GM21515 (cell line): ENCODE results near the gene RSPH1.
"Not testable (repeated sequence)": the region's sequence is repeated elsewhere in the genome, so short reads cannot be mapped to it uniquely, and the experiment has no call there.

Experiments
- ATAC-seq: cut with Tn5 transposase; IDR thresholded peaks from one replicate; pipeline ENCODE4 v1.9.1; 2021; ENCODE audit not compliant: unreplicated experiment

RSPH1 gene

DNA sequence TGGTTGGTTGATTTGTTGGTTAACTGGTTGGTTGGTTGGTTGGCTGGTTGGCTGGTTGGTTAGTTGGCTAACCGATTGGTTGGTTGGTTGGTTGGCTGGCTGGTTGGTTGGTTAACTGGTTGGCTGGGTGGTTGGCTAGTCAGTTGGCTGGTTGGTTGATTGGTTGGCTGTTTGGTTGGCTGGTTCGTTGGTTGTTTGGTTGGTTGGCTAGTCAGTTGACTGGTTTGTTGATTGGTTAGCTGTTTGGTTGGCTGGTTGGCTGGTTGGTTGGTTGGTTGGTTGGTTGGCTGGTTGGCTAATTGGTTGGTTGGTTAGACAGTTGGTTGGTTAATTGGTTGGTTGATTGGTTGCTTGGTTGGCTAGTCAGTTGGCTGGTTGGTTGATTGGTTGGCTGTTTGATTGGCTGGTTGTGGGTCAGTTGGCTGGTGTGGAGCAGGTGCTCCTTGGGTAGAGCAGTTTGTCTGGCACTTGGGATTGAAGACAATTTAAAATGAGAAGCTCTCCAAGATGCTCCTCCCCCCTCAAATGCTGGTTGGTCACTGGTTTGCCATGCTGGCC, 6.9 kb downstream of the RSPH1 start:
- ATAC-seq = no peak

DNA sequence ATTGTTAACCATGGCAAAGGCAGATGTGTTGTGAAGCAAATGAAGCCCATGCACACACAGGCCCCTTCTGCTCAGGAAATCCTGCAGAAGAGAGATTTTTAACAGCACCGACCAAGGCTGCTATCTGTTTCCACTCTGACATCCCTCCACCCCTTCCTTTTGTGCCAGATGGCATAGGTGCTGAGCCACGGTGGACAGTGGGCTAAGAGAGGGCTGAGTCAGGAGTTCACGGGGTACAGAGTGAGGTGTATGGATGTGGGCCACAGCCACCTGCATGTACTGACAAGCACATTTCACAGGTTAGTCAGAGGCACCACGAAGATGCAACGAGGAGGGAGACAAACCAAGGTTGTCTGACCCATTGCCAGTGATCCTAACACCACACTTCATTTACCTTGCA, 9.5 kb downstream of the RSPH1 start:
- ATAC-seq = no peak

DNA sequence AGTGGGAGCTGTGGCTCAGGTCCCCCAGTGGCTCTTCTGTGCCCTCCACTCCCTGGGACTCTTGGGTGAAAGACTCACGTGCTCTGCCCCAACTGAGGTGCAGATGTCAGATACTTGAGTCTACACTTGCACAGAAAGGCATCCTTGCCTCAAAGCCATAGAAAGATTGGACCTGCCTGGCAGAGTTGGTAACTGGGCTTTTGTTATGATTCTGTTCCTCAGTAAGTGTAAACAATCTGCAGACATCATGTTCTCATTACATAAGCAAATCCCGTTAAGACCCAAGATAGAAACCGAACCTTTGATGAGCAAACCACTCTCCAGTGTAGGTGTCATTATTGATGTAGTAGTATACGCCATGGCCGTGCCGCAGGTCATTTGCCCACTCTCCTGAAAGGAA, 10.0 kb downstream of the RSPH1 start:
- ATAC-seq = no peak

DNA sequence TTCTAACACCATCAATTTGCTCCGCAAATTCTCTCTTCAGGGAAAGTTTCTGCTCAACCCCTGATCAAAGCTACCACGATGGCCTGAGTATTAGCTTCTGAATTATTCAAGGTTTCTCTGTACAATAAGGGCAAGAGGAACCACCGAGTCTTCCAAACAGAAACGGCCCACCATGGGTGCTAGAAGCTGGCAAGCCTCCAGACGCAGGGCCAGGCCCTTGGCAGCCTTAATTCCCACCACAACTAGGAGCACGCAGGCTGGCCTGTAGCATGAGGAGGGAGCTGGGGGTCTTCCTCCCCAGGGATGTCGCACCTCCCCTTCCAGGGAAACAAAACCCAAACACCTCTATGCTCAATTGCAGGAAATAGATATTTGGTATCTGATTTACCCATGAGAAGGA, 11.1 kb downstream of the RSPH1 start:
- no peak for ATAC-seq

DNA sequence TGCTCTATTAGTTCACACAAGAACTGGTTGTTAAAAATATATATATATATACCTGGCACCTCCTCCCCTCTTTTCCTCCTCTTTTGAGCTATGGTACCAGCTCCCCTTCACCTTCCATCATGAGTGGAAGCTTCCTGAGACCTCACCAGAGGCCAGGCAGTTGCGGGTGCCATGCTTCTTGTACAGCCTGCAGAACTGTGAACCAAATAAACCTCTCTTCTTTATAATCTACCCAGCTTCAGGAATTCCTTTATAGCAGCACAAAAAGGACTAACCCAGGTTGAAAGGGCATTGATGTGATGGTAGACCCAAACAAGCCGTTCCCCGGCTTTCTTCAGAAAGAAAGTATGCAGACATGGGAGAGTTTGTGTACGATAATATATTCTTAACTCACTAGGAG, 14.9 kb downstream of the RSPH1 start:
- ATAC-seq = no peak

DNA sequence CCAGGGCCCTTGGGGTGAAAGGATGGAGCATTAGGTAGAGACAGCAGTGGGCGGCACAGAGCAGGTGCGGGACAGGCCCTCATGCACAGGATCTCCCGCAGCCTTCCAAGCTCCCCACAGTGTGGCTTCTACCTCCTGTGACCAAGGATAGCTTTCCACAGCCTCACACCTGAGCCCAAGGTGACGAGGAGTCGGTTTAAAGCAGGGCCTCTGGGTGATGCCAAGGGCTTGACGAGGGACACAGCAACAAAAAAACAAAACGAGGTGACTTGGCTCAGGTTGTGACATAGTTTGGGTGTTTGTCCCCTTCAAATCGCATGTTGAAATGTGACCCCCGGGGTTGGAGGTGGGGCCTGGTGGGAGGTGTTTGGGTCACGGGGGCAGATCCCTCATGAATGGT, 15.3 kb downstream of the RSPH1 start:
- ATAC-seq = no peak

DNA sequence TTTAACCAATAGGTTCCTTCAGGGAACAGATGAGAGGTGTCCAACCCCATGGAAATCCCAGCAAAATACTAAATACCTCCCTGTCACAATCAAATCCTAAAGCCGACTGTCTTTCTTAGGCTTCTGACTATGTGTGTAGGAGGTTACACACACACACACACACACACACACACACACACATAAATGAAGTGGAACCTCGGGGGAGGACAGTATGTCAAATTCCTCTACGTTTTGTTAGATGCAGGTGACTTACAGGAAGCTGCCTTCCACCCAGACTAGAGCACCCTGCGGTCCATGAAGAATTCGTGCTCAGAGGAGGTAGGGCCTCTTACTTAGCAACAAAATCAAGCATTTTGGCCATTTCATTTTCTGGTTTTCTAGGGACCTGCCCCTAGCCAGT, 16.4 kb downstream of the RSPH1 start:
- ATAC-seq = no peak

DNA sequence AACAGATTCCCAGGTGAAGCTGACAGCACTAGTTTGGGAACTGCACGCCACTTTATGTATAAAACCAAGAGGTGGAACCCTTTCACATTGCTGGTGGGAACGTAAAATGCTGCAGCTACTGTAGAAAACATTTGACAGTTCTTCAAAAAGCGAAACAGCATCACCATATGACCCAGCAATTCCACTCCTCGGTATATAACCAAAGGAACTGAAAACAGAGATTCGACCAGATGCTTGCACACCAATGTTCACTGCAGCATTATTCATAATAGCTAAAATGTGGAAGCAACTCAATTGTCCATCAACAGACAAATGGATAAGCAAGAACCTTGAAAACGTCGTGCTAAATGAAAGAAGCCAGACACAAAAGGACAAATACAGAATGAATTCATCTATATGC, 17.5 kb downstream of the RSPH1 start:
- peak; percentile 46 for ATAC-seq

DNA sequence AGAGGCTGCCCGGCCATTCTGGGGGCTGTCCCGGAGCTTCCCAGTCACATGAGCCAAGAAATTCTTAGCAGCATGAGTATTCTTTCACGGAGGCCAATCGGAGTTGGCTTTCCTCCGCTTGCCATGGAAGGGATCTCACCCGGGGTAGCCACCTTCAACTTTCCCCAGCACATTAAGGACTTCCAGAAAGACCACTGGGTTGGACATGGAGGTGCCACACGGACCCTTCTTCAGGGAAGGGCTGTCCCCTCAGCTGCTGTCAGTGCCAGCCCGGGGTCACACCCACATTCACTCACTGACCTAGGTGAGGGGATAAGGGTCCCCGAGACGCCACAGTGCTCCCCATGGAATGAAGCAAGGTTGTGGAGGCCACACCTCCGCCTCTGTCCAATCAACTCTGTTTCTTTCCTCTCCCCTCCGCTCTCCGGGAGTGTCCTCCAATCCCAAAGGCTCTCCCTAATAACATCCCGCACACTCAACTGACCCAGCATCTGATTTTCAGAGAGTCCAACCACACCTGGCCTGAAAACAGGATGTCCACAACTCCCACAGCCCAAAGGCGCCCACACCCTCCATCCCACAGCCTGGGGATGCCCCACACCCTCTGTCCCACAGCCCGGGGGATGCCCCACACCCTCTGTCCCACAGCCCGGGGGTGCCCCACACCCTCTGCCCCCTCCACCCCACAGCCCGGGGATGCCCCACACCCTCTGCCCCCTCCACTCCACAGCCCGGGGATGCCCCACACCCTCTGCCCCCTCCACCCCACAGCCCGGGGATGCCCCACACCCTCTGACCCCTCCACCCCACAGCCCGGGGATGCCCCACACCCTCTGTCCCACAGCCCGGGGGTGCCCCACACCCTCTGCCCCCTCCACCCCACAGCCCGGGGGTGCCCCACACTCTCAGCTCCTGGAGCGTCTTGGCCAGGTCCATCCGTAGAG, 19.4 kb downstream of the RSPH1 start:
- no peak for ATAC-seq

DNA sequence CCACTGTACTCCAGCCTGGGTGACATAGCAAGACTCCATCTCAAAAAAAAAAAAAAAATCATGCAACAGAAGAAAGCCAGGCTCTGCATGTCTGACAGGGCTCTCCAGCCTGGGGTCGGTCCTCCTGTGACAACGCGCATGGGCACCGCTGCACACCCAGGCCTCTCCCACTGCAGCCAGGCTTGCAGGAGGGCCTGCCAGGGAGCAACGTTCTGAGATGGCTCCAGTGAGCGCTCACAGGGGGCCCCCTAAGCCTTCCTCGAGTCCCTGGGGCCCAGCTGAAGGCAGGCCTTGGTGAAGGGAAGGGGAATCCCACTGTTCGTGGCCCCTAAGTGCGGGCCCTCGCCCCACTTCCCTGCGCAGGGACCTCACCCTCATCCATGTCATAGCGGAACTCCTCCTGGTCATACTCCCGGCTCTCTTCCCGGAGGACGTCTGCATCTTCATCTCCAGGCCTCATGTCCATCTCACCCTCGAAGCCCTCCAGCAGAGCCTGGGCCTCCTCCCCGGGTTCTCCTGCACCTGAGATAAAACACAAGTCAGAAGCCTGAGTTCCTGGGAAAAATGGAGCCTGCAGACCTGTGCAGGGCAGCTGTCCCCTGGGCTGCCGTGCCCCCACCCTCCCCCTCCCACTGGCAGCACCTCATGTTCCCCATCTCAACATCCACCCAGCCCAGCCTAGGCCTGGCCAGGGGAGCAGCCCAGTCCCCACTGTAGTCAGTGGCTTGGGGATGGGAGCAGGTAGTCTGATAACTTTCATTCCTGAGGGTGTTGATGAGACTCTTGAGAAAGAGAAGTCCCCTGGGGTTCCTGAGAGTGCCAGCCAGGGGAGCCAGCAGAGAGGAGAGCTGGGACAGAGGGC, 20.3 kb downstream of the RSPH1 start:
- ATAC-seq = no peak

DNA sequence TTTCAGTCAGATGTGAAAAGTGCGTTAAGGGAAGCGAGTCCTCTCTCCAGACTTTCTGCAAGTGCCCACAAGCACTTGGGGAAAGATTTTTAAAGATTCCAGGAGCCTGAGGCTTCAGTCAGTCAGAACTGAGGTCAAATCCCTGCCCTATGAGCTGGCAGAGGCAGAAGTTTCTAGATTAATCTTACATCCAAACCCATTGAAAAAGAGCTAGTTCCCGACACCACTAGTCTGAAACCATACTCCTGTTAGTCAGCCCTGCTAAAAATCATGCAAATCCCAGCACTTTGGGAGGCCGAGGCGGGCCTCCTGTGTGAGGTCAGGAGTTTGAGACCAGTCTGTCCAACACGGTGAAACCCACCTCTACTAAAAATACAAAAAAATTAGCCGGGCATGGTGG, 21.0 kb downstream of the RSPH1 start:
- no peak for ATAC-seq

DNA sequence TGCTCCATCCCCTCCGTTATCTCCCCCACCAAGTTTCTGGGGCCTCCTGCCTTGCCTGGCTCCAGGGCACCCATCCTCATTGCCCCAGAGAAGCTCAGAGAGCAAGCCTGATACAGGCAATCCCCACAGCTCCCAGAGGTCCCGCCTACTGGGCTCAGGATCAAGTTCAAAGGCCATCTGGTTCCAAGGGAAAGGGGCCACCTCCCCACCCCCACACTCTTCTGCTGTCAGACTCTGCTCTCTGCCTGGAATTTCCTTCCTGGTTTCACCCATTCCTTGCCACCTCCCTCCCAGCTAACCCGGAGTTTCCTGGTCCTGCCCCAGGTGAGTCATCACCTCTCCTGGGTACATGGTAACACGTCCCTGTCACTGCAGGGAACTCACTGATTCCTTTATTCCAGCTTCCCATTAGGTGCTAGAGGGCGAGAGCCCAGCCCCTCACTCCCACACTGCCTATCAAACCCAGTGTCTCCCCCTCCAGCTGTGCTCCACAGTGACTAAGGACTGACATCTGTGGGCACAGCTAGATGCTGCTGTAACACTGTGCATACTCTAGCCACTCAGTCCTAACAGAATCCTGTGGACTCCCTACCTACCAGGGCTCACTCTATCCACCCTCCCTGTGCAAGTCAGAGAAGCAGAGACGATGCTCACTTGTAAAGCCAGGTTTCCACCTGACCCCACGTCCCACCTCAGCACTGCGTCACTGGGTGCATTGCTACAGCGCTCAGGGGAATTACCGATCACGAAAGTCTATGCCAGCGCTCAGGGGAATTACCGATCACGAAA, 21.8 kb downstream of the RSPH1 start:
- peak; percentile 53 for ATAC-seq

DNA sequence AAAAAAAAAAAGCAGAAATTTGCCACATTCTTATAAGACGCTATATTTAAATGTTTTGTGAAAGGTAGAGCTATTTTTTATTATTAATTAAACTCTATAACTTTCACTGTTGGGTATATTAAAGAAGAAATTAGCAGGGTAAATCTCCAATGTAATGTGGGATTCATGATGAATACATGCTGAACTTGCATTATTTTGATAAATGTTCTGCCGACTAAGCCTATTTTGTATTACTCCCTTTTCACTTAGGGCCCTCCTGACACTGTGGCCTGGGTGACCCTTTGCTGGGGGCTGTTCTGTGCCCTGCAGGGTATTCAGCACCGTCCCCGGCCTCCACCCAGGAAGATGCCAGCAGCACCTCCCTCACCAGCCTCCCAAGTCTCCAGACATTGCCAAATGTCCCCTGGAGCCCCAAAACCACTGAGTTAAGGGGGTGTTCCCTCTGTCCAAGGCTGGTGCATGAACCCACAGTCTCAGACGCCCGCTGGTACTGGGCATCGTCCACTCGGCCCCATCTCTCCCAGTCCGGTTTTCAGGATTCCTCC, 22.5 kb downstream of the RSPH1 start:
- no peak for ATAC-seq

DNA sequence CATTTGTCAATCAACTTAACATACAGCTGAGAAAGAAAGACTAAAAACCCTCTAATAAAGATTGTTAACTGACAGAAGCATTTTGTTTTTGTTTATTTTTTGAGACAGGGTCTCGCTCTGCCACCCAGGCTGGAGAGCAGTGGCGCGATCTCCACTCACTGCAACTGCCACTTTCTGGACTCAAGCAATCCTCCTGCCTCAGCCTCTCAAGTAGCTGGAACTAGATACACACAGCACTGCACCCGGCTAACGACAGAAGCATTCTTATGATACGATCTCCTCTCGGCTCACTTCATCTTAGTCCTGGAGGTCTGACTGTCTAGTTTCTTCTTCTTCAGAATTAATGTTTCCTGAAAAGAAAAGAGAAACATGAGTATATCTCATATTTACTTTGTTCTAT, 23.5 kb downstream of the RSPH1 start:
- no peak for ATAC-seq

DNA sequence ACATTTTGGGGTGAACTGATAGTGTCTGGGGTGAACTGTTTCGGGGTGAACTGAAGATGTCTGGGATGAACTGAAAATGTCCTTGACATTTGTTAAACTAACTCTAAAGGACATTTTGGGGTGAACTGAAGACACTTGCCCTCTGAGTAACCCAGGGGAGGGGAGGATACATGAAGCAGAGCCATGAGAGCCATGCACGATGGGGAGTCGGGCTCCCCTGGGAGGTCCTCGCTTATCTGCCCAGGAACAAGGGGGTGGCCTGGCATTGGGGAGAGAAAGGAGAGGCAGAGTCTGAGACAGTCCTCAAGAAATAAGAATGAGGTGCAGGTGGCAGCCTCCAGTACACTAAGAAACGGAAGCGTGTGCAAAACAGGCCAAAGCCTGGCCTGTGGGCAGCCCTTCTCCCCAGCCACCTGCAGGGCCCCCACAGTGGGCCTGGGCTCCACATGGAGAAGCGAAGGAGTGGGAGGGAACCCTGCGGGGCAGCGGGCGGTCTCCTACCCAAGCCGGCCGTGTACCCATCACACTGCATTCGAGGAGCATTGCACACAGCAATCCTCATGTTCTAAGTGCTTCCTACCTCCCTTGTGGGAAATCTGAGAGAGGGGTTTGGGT, 24.2 kb downstream of the RSPH1 start:
- no peak for ATAC-seq

DNA sequence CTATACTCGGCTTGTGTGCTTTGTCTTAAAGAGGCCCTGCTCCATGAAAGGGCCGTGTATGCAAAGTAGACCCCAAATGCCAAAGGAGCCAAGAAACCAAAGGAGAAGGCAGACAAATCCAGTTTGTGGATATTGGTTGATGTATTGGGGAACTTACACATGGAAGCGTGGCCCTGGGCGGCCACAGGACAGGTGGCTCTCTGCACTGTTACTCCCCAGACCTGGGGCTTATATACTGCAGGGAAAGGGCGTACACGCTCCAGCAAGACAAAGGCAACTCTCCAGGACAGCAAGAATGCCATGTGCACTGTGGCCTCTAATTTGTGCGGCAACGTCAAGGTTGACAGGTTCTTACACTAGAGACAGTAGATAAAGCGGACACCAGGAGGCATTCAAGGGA, 24.8 kb downstream of the RSPH1 start:
- no peak for ATAC-seq

DNA sequence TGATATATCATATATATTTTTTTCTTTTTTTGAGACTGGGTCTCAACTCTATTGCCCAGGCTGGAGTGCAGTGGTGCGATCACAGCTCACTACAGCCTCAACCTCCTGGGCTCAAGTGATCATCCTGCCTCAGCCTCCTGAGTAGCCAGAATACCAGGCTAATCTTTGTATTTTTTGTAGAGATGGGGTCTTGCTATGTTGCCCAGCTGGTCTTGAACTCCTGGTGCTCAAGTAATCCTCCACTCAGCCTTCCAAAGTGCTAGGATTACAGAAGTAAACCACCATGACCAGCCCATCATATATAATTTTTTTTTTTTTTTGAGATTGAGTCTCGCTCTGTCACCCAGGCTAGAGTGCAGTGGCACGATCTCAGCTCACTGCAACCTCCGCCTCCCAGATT, 26.3 kb downstream of the RSPH1 start:
- not testable (repeated sequence) for ATAC-seq

DNA sequence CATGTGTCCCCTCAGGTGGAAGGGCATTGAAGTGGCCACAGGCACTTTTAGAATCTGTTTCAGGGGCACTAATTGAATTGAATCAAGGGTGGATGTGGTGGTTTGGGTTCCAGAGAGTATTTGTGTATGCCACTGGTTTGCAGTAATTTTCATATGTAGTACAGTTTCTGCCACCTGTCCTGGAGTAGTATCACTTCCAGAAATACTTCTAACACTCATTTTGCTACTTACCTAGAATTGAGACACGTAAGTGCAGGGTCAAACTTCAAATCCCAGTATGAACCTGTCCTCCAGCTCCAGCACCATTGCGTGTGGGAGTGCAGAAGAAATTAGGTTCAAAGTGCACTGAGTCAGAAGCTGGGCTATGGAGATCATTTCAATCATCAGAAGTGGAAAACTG, 26.8 kb downstream of the RSPH1 start:
- ATAC-seq = no peak

DNA sequence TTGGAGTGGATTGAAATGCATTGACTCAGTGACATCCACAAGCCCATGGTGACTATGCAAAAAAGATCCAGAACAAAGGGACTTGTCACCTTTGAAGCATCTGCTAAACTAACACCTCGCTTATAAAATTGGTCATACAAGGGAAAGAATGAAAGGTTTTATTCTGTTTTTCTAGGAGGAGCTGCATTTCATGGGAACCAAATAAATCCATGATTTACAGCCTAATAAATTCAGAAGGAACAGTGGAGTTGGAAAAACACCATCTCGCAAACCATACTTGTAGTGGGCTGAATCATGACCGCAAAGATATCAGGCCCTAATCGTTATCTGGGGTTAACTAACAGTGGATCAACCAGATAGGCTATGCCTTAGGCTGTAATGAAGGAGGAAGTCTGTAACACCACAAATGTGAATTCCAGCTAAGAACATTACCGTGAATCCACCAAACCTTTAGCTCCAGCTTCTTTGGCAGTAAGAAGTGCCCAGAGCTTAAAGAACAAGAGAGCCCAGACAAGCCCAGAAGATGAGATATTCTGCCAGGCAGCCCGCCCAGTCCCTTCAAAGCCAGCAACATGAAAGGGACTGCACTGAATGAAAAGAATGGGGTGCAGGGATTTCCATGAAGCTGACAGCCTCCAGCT, 27.4 kb downstream of the RSPH1 start:
- no peak for ATAC-seq
